GM12801 (cell line): ENCODE data around the gene TNRC6C.

Experiments
- CTCF ChIP-seq: IDR thresholded peaks from one replicate; pipeline ENCODE4 v1.5.1; 2011; ENCODE audit warnings: control low read depth; ENCODE audit not compliant: insufficient read length; ENCODE audit errors: extremely low read depth

The TNRC6C gene

DNA sequence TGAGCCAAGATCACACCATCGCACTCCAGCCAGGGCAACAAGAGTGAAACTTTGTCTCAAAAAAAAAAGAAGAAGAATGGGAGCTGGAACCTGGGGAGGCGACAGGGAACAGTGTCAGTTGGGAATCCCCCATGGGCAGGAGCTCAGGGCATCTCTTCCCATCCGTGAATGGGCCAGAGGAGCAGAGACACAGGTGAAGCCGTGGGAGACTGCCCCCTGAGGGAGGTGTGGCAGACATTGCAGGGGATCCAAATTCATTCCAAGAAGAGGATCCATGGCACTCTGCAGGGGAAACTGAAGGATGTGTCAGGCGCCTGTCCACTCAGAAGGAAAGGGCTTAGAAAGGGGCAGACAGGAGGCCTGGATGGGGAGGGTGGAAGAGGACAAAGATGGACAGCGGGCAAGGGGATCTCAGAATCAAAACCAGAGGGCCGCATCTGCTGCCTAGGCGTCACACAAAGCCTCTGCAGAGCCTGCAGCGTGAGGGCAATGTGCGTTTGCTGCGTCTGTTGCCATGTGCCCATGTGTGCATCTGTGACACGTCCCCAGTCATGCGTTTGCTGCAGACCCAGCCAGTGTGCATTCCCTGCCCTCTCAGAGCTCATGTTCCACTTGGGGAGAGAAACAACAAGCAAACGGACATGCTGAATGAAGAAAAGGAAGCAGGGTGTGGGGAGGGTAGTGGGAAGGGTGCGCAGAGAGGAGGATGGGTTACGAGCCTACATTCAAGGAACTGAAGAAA, 30.6 kb upstream of the TNRC6C start:
- no peak for TF ChIP-seq CTCF

DNA sequence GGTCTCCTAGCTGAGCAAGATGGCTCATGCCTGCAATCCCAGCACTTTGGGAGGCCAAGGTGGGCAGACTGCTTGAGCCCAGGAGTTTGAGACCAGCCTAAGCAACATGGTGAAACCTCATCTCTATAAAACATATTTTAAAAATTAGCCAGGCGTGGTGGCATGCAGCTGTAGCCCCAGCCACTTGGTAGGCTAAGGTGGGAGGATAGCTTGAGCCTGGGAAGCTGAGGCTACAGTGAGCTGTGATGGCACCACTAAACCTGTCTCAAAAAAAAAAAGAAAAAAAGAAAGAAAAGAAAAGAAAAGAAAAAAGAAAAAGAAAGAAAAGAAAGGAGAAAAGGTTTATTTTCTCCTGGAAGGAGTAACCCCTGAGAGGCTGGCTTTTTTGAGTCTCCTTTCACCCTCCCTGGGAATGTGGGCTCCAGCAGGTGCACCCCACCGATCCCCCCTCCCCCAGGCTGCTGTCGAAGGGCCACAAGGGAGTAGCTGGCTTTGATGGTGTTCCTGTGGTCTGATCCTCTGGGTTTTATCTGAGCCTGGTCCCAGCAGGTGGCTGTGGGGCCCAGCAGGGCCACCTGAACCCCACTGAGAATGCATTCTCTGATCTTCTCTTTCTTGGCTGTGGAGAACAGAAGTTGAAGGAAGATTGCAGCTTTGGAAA, 29.9 kb upstream of the TNRC6C start:
- TF ChIP-seq CTCF: no peak

DNA sequence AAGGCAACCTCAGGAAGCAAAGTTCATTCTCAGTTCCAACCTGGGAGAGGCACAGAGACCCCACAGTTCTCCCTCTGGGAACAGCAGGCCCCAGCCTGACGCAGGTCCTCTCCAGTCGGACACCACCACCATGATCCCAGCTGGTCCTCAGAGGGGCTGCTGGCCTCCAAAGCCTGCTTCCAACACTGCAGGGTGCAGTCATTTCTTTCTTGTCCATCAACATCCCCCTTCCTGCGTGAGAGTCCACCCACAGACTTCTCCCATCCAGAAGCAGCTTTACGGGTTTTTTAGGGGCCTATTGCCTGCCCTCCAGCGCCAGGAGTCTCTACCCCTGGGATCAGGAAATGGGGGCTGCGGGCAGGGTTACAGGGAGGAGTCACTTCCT, 29.3 kb upstream of the TNRC6C start:
- TF ChIP-seq CTCF: no peak

DNA sequence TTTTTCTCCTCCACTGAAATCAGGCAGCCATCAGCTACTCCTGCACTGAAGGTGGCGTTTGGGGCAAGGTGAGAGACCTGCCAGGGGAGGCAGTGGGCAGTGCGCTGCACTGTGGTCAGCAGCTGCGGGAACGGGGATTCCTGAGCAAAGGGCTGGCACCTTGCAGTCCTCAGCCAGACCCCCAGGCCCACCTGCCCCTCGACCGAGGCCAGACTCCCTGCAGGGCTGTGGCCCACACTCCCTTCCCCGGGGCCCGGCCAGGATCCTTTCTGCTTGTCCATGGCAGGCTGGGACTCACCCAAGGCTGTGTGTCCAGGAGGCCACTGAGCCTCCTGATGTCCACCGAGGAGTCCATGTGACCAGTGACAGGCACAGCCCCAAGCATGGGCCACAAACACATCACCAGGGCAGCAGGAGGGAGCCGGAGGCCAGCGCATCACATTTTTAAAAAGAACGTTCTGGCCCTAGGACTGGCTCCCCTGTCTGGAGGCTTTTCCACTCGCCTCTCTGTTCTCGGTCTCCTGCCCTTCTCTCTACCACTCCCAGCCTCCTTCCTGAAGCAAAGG, 28.5 kb upstream of the TNRC6C start:
- TF ChIP-seq CTCF: no peak

DNA sequence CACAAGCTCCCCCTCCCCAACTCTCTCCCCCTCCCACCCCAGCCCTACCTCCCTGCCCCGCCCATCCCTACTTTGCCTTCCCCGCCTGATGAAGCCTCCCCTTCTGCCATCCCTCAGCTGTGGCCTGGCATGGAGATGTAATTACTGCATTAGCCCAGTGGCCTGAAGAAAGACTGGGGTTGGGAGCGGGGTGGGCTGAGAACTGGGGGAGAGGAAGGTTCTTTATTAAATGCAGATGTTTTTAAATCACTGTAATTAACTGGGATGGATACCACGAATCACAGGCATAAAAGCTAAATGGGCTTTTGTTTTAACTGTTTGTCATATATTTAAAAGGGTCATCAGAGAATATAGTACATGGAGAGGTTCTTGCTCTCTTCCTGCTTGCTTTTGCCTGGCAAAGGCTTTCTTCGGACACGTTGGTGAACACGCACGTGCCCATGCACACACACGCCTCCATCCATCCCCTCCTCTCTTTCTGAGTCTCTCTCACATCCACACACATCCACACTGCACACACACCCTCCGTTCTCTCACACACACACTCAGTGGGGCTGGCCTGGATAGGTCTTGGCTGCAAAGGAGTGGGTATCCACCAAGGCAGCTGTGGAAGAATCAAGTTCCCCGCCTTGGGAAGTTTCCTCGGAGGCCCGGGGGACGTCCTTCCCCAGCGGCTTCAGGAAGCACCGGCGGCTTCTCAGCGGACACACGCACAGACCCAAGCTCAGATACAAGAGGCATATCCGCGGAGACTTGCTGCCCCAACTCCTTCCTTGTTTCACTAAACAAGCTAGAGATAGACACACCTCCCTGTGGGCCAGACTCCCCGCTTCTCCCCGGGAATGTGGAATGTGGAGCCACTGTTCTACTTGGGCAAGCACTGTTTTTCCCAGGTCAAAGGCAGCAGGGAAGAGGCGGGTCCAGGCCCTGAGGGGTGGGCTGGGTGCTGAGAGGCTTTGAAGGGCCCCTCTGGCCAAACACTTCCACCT, 27.4 kb upstream of the TNRC6C start:
- TF ChIP-seq CTCF: no peak

- no peak for TF ChIP-seq CTCF
Observed at GRCh38 chr17:77933777-77934398, 24.6 kb upstream of the TNRC6C start.
